ENCODE results near the gene CNIH2. TPM values are rescaled to one million over a fixed set of nuclear protein-coding genes. Genes with fewer than 3 reads are reported as not detected.

The CNIH2 gene
- polyA plus RNA-seq, 1 experiment = 1.2 TPM

DNA sequence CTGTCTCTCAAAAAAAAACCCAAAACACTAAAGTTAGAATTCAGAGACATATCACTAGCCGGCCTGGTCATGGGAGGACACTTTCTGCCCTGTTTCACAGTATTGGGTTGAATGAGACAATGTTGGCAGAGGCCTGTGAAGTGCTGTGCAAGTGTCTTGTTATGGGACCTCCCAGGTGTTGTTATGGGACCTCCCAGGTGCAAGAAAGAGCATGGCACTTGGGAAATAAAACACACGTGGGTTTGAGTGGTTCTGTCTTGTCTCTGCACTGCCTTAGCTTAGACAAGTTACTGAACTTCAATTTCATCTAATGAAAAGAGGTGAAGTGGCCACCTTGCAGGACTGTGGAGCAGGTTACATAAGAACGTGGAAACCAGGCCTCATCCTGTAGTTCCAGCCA is 38.5 kb upstream of the CNIH2 start:
- DNase-seq (ENCODE audit: low read depth) = no peak
- Histone ChIP-seq H3K27me3 (ENCODE audit: control insufficient read depth, insufficient read depth, low read length) (no peaks in the 10 kb centered on the region), H3K36me3 (ENCODE audit: control insufficient read depth, insufficient read depth, low read length) (peaks cover 29% of the 10 kb centered on the region), H3K4me3 (ENCODE audit: low read depth, low read length) (no peak overlapping the region)
- TF ChIP-seq, protein P1, sequence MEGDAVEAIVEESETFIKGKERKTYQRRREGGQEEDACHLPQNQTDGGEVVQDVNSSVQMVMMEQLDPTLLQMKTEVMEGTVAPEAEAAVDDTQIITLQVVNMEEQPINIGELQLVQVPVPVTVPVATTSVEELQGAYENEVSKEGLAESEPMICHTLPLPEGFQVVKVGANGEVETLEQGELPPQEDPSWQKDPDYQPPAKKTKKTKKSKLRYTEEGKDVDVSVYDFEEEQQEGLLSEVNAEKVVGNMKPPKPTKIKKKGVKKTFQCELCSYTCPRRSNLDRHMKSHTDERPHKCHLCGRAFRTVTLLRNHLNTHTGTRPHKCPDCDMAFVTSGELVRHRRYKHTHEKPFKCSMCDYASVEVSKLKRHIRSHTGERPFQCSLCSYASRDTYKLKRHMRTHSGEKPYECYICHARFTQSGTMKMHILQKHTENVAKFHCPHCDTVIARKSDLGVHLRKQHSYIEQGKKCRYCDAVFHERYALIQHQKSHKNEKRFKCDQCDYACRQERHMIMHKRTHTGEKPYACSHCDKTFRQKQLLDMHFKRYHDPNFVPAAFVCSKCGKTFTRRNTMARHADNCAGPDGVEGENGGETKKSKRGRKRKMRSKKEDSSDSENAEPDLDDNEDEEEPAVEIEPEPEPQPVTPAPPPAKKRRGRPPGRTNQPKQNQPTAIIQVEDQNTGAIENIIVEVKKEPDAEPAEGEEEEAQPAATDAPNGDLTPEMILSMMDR (IDR thresholded peaks at IDR 0.05; ENCODE audit: insufficient read depth, low read depth, low read length) = no peak
- ChIA-PET CTCF (no interaction called here), POLR2A (no interaction called here)

DNA sequence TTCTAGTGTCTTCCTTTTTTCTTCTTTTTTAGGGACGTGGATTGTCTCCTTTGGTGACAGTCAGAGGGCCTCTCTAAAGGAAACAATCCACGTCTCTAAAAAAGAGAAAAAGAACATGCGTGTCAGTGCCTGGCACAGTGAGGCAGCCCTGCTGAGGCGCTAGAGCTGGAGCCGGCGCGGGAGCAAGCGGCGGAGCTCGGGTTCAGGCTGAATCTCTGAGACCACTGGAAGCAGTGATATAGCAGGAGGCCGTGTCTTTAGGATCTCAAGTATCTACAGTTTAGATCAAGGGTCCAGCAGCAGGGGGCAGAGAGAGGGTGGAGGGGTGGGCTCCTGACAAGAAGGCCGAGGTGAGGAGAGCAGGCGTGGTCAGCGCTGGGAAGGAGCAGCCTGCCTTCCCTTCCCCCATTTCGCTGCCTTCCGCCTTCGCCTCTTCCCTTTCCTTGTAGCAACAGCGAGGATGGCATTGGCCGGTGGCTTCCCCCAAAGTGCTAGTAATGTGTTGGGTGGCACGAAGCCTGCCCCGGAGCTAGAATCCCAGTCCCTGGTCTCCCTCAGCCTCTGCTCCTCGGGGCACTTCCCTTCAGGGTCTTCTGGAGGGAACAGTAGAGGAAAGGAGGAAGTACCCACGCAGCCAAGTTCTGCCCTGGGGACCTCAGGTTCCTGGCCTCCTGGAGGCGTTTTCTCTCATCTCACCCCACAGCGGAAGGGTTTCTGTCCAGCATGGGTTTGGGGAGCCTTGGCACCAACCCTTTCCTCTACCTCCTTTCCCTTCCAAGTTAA is 37.8 kb upstream of the CNIH2 start:
- CTCF ChIA-PET = interaction anchor here (2.8 kb wide), 1 partner anchor 18 kb away, joined by 12 read pairs; no protein-coding TSS in a partner anchor
- no peaks in the 10 kb centered on the region for H3K27me3 ChIP-seq (ENCODE audit: control insufficient read depth, insufficient read depth, low read length)
- DNase-seq (ENCODE audit: low read depth) = no peak
- peaks cover 27% of the 10 kb centered on the region for H3K36me3 ChIP-seq (ENCODE audit: control insufficient read depth, insufficient read depth, low read length)
- no peak overlapping the region for H3K4me3 ChIP-seq (ENCODE audit: low read depth, low read length)
- TF ChIP-seq, protein P1 (IDR thresholded peaks at IDR 0.05; ENCODE audit: insufficient read depth, low read depth, low read length) = no peak
- POLR2A ChIA-PET = no interaction called here

GRCh38 chr11:66240781-66241136 is 37.2 kb upstream of the CNIH2 start:
- CTCF ChIA-PET = interaction anchor here (1.0 to 2.8 kb wide), 2 partner anchors 10 to 18 kb away, joined by 3 to 12 read pairs; no protein-coding TSS in a partner anchor
- no peak for DNase-seq (ENCODE audit: low read depth)
- TF ChIP-seq, protein P1 (IDR thresholded peaks at IDR 0.05; ENCODE audit: insufficient read depth, low read depth, low read length) = no peak
- H3K27me3 ChIP-seq (ENCODE audit: control insufficient read depth, insufficient read depth, low read length) = no peaks in the 10 kb centered on the region
- H3K36me3 ChIP-seq (ENCODE audit: control insufficient read depth, insufficient read depth, low read length) = peaks cover 23% of the 10 kb centered on the region
- no peak overlapping the region for H3K4me3 ChIP-seq (ENCODE audit: low read depth, low read length)
- POLR2A ChIA-PET = no interaction called here

GRCh38 chr11:66242095-66242765 is 35.7 kb upstream of the CNIH2 start:
- TF ChIP-seq, protein P1 (IDR thresholded peaks at IDR 0.05; ENCODE audit: insufficient read depth, low read depth, low read length) = no peak
- ChIA-PET POLR2A (no interaction called here), CTCF (interaction anchor here (0.7 to 2.8 kb wide), 4 partner anchors 8 to 1818 kb away, joined by 3 to 12 read pairs (median 4); no protein-coding TSS in a partner anchor)
- DNase-seq (ENCODE audit: low read depth) = no peak
- Histone ChIP-seq H3K4me3 (ENCODE audit: low read depth, low read length) (no peak overlapping the region), H3K36me3 (ENCODE audit: control insufficient read depth, insufficient read depth, low read length) (peaks cover 21% of the 10 kb centered on the region), H3K27me3 (ENCODE audit: control insufficient read depth, insufficient read depth, low read length) (no peaks in the 10 kb centered on the region)

GRCh38 chr11:66243782-66244535 is 34.0 kb upstream of the CNIH2 start:
- Histone ChIP-seq H3K4me3 (ENCODE audit: low read depth, low read length) (no peak overlapping the region), H3K36me3 (ENCODE audit: control insufficient read depth, insufficient read depth, low read length) (peaks cover 17% of the 10 kb centered on the region), H3K27me3 (ENCODE audit: control insufficient read depth, insufficient read depth, low read length) (no peaks in the 10 kb centered on the region)
- ChIA-PET POLR2A (no interaction called here), CTCF (interaction anchor here (1.1 to 2.3 kb wide), 2 partner anchors 9 to 21 kb away, joined by 4 to 6 read pairs; no protein-coding TSS in a partner anchor)
- DNase-seq (ENCODE audit: low read depth) = no peak
- TF ChIP-seq, protein P1 (IDR thresholded peaks at IDR 0.05; ENCODE audit: insufficient read depth, low read depth, low read length) = no peak

Measured in BJ (cell line).